Measurements from ENCODE around the gene SLC7A9.

Gene SLC7A9

GRCh38 chr19:32869369-32869965 is at the start of gene SLC7A9:
Gene SLC7A9, minus strand, starts transcription at chr19:32869767. Its CDS starts 1,233 bp downstream, at chr19:32868534.
- no peak for DNase-seq (ENCODE audit: low read depth in 2 of 2)

GRCh38 chr19:32919365-32919764 is 49.8 kb upstream of the SLC7A9 start:
- DNase-seq (ENCODE audit: low read depth in 2 of 2): no peak

GRCh38 chr19:32917616-32917996 is 48.0 kb upstream of the SLC7A9 start:
- DNase-seq (ENCODE audit: low read depth in 2 of 2): no peak

GRCh38 chr19:32916969-32917615 is 47.5 kb upstream of the SLC7A9 start:
- no peak for DNase-seq (ENCODE audit: low read depth in 2 of 2)

- no peak for DNase-seq (ENCODE audit: low read depth in 2 of 2)
Observed at GRCh38 chr19:32914879-32915660, 45.5 kb upstream of the SLC7A9 start.

- DNase-seq (ENCODE audit: low read depth in 2 of 2): no peak
Observed at GRCh38 chr19:32911467-32911866, 41.9 kb upstream of the SLC7A9 start.

- no peak for DNase-seq (ENCODE audit: low read depth in 2 of 2)
Observed at GRCh38 chr19:32910874-32911273, 41.3 kb upstream of the SLC7A9 start.

- no peak for DNase-seq (ENCODE audit: low read depth in 2 of 2)
Observed at GRCh38 chr19:32910094-32910493, 40.5 kb upstream of the SLC7A9 start.

- DNase-seq (ENCODE audit: low read depth in 2 of 2): no peak
Observed at GRCh38 chr19:32909257-32909656, 39.7 kb upstream of the SLC7A9 start.

GRCh38 chr19:32908641-32909190 is 39.1 kb upstream of the SLC7A9 start:
- DNase-seq (ENCODE audit: low read depth in 2 of 2): no peak

GRCh38 chr19:32902448-32902847 is 32.9 kb upstream of the SLC7A9 start:
- no peak for DNase-seq (ENCODE audit: low read depth in 2 of 2)

- DNase-seq (ENCODE audit: low read depth in 2 of 2): no peak
Observed at GRCh38 chr19:32901504-32902161, 32.1 kb upstream of the SLC7A9 start.

GRCh38 chr19:32896516-32897214 is 27.1 kb upstream of the SLC7A9 start:
- DNase-seq (ENCODE audit: low read depth in 2 of 2): no peak

GRCh38 chr19:32895384-32895783 is 25.8 kb upstream of the SLC7A9 start:
- DNase-seq (ENCODE audit: low read depth in 2 of 2): no peak

GRCh38 chr19:32891609-32892008 is 22.0 kb upstream of the SLC7A9 start:
- DNase-seq (ENCODE audit: low read depth in 2 of 2): no peak

GRCh38 chr19:32890841-32891240 is 21.3 kb upstream of the SLC7A9 start:
- no peak for DNase-seq (ENCODE audit: low read depth in 2 of 2)

- DNase-seq (ENCODE audit: low read depth in 2 of 2): no peak
Observed at GRCh38 chr19:32890326-32890725, 20.8 kb upstream of the SLC7A9 start.

- DNase-seq (ENCODE audit: low read depth in 2 of 2): no peak
Observed at GRCh38 chr19:32889137-32889934, 19.8 kb upstream of the SLC7A9 start.

GRCh38 chr19:32887572-32888215 is 18.1 kb upstream of the SLC7A9 start:
- DNase-seq (ENCODE audit: low read depth in 2 of 2): no peak

- DNase-seq (ENCODE audit: low read depth in 2 of 2): no peak
Observed at GRCh38 chr19:32886241-32886640, 16.7 kb upstream of the SLC7A9 start.

Data from stimulated activated CD4-positive, alpha-beta T cell treated with anti-CD3 and anti-CD28 coated beads, Interleukin-15, amount 100 ng/mL, for 48 hours (primary cell).